Measurements from ENCODE around the gene SLC26A8.
A peak's percentile ranks its signal among the peaks of the same experiment; 100 is the strongest.
"Not testable (repeated sequence)": the region's sequence is repeated elsewhere in the genome, so short reads cannot be mapped to it uniquely, and the experiment has no call there.

SLC26A8 gene

DNA sequence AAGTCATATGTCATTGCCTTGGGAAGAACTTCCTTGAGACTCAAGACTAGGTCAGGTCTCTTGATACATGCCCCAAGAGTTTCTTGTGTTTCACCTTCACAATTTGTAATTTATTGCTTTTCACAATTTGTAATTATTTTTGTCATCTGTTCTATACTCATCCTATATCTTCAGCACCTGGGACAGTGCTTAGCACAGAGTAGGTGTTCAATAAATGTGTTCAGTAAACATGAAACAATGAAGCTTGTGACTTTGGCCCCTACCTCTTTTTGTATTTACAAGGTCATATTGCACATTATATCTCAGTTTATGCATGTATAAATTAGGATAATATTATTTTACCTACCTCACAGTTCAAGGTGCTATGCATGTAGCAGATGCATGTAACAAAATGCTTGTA, 82.1 kb downstream of the SLC26A8 start:
- H3K9me3 ChIP-seq (ENCODE audit: low read length) = no peaks in the 10 kb centered on the region
- no peaks in the 10 kb centered on the region for H3K27me3 ChIP-seq (ENCODE audit: insufficient read depth, low read length)
- H3K36me3 ChIP-seq (ENCODE audit: insufficient read depth, low read length) = no peaks in the 10 kb centered on the region
- H3K4me3 ChIP-seq (ENCODE audit: low read length) = no peak overlapping the region
- no peak overlapping the region for H2AFZ ChIP-seq (ENCODE audit: low read depth, low read length)
- no peaks in the 10 kb centered on the region for H3K4me1 ChIP-seq (ENCODE audit: insufficient read depth, low read length)

DNA sequence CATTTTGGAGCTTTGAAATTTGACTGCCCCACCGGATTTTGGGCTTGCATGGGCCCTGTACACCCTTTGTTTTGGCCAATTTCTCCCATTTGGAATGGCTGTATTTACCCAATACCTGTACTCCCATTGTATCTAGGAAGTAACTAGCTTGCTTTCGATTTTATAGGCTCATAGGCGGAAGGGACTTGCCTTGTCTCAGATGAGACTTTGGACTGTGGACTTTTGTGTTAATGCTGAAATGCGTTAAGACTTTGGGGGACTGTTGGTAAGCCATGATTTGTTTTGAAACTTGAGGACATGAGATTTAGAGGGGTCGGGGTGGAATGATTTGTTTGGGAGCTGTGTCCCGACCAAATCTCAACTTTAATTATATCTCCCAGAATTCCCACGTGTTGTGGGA, 83.3 kb downstream of the SLC26A8 start:
- H3K4me3 ChIP-seq (ENCODE audit: low read length); H2AFZ ChIP-seq (ENCODE audit: low read depth, low read length); H3K36me3 ChIP-seq (ENCODE audit: insufficient read depth, low read length); H3K9me3 ChIP-seq (ENCODE audit: low read length); H3K4me1 ChIP-seq (ENCODE audit: insufficient read depth, low read length); H3K27me3 ChIP-seq (ENCODE audit: insufficient read depth, low read length): not testable (repeated sequence)

DNA sequence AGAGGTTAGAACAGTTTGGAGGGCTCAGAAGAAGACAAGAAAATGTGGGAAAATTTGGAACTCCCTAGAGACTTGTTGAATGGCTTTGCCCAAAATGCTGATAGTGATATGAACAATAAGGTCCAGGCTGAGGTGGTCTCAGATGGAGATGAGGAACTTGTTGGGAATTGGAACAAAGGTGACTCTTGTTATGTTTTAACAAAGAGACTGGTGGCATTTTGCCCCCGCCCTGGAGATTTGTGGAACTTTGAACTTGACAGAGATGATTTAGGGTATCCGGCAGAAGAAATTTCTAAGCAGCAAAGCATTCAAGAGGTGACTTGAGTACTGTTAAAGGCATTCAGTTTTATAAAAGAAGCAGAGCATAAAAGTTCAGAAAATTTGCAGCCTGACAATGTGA, 84.4 kb downstream of the SLC26A8 start:
- not testable (repeated sequence) for H3K9me3 ChIP-seq (ENCODE audit: low read length); H3K27me3 ChIP-seq (ENCODE audit: insufficient read depth, low read length); H3K4me3 ChIP-seq (ENCODE audit: low read length); H2AFZ ChIP-seq (ENCODE audit: low read depth, low read length); H3K36me3 ChIP-seq (ENCODE audit: insufficient read depth, low read length); H3K4me1 ChIP-seq (ENCODE audit: insufficient read depth, low read length)

DNA sequence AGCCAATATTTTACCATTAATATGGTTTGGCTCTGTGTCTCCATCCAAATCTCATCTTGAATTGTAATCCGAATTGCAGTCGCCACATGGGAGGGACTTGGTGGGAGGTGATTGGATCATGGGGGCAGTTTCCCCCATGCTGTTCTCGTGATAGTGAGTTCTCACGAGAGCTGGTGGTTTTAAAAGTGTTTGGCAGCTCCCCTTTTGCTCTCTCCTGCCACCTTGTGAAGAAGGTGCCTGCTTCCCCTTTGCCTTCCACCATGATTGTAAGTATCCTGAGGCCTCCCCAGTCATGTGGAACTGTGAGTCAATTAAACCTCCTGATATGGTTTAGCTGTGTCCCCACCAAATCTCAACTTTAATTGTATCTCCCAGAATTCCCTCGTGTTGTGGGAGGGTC, 85.2 kb downstream of the SLC26A8 start:
- not testable (repeated sequence) for H3K9me3 ChIP-seq (ENCODE audit: low read length); H3K4me1 ChIP-seq (ENCODE audit: insufficient read depth, low read length); H3K27me3 ChIP-seq (ENCODE audit: insufficient read depth, low read length); H3K36me3 ChIP-seq (ENCODE audit: insufficient read depth, low read length); H2AFZ ChIP-seq (ENCODE audit: low read depth, low read length); H3K4me3 ChIP-seq (ENCODE audit: low read length)

DNA sequence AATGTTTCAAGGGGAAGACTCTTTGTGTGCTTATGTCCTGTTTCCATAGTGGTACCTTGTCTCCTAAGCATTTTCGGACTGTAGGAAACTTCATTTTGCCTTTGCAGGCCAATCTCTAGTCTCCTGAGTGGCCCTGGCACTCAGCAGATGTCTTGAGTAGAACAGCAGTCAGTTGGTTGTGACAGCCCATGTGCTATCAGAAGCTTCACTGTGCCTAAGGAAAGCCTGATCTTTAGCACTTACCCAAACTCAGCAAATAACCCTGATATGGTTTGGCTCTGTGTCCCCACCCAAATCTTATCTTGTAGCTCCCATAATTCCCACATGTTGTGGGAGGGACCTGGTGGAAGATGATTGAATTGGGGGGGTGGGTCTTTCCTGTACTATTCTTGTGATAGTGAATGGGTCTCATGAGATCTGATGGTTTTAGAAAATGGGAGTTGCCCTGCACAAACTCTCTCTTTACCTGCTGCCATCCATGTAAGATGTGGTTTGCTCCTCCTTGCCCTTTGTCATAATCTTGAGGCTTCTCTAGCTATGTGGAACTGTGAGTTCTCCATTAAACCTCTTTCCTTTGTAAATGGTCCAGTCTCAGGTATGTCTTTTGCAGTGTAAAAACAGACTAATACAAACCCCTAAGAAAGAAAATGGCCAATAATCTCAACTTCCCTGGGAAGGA, 87.6 kb downstream of the SLC26A8 start:
- no peaks in the 10 kb centered on the region for H3K27me3 ChIP-seq (ENCODE audit: insufficient read depth, low read length)

DNA sequence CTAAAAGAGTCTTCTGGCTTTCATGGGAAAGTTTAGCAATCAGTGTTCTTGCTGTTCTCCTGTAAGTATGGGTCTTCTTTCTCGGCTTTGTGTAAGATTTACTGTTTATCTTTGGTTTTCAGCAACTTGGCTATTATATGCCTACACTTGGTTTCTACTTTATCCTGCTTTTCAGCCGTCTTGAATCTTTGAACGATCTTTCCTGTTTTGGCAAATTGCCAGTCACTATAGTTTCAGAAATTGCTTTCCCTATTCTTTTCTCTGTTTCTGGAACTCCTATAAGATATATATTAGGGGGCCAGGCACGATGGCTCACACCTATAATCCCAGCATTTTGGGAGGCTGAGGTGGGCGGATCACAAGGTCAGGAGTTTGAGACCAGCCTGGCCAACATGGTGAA, 89.0 kb downstream of the SLC26A8 start:
- H3K9me3 ChIP-seq (ENCODE audit: low read length) = peaks cover 2% of the 10 kb centered on the region
- no peaks in the 10 kb centered on the region for H3K36me3 ChIP-seq (ENCODE audit: insufficient read depth, low read length)
- no peak overlapping the region for H2AFZ ChIP-seq (ENCODE audit: low read depth, low read length)
- H3K4me1 ChIP-seq (ENCODE audit: insufficient read depth, low read length) = no peaks in the 10 kb centered on the region
- no peak overlapping the region for H3K4me3 ChIP-seq (ENCODE audit: low read length)
- no peaks in the 10 kb centered on the region for H3K27me3 ChIP-seq (ENCODE audit: insufficient read depth, low read length)

More for the DNA sequence above, 87.6 kb downstream of the SLC26A8 start:
- no peak overlapping the region for H3K4me3 ChIP-seq (ENCODE audit: low read length)
- H3K4me1 ChIP-seq (ENCODE audit: insufficient read depth, low read length) = no peaks in the 10 kb centered on the region
- H3K9me3 ChIP-seq (ENCODE audit: low read length) = peaks cover 2% of the 10 kb centered on the region
- H2AFZ ChIP-seq (ENCODE audit: low read depth, low read length) = no peak overlapping the region
- H3K36me3 ChIP-seq (ENCODE audit: insufficient read depth, low read length) = no peaks in the 10 kb centered on the region

DNA sequence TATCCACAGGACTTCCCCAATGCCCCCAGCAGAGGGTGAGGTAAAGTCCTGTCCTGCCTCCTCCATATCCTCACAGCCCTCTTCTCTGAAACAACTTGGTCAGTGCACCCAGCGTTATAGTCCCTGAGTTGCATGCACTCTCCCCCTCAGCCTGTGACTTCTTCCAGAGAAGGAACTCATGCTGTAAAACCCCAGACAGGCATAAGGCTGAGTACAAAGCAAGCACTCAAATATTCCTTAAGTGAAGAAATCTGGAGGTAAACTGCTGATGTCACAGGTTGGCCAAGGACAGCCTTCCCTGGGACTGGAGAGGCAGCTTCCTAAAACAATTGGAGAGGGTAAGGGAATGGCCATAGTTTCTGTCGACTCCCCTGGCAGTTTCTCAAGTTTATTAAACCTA, 90.6 kb downstream of the SLC26A8 start:
- H3K9me3 ChIP-seq (ENCODE audit: low read length) = peaks cover 2% of the 10 kb centered on the region
- no peaks in the 10 kb centered on the region for H3K4me1 ChIP-seq (ENCODE audit: insufficient read depth, low read length)
- H3K4me3 ChIP-seq (ENCODE audit: low read length) = no peak overlapping the region

DNA sequence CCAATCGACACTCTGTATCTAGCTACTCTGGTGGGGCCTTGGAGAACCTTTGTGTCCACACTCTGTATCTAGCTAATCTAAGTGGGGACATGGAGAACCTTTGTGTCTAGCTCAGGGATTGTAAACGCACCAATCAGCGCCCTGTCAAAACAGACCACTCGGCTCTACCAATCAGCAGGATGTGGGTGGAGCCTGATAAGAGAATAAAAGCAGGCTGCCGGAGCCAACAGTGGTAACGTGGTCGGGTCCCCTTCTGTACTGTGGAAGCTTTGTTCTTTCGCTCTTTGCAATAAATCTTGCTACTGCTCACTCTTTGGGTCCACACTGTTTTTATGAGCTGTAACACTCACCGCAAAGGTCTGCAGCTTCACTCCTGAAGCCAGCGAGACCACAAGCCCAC, 92.6 kb downstream of the SLC26A8 start:
- H3K36me3 ChIP-seq (ENCODE audit: insufficient read depth, low read length); H3K4me1 ChIP-seq (ENCODE audit: insufficient read depth, low read length); H2AFZ ChIP-seq (ENCODE audit: low read depth, low read length); H3K4me3 ChIP-seq (ENCODE audit: low read length); H3K27me3 ChIP-seq (ENCODE audit: insufficient read depth, low read length); H3K9me3 ChIP-seq (ENCODE audit: low read length): not testable (repeated sequence)

More for the DNA sequence above, 90.6 kb downstream of the SLC26A8 start:
- no peaks in the 10 kb centered on the region for H3K36me3 ChIP-seq (ENCODE audit: insufficient read depth, low read length)
- no peaks in the 10 kb centered on the region for H3K27me3 ChIP-seq (ENCODE audit: insufficient read depth, low read length)
- no peak overlapping the region for H2AFZ ChIP-seq (ENCODE audit: low read depth, low read length)

DNA sequence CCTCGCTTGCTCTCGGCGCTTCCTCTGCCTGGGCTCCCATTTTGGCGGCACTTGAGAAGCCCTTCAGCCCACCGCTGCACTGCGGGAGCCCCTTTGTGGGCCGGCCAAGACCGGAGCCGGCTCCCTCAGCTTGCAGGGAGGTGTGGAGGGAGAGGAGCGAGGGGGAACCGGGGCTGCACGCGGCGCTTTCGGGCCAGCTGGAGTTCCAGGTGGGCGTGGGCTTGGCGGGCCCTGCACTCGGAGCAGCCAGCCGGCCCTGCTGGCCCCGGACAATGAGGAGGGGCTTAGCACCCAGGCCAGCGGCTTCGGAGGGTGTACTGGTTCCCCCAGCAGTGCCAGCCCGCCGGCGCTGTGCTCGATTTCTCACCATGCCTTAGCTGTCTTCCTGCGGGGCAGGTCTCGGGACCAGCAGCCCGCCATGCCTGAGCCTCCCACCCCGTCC, 93.3 kb downstream of the SLC26A8 start:
- no peaks in the 10 kb centered on the region for H3K9me3 ChIP-seq (ENCODE audit: low read length)
- H3K4me3 ChIP-seq (ENCODE audit: low read length) = no peak overlapping the region
- no peaks in the 10 kb centered on the region for H3K36me3 ChIP-seq (ENCODE audit: insufficient read depth, low read length)
- no peak overlapping the region for H2AFZ ChIP-seq (ENCODE audit: low read depth, low read length)
- no peaks in the 10 kb centered on the region for H3K27me3 ChIP-seq (ENCODE audit: insufficient read depth, low read length)
- no peaks in the 10 kb centered on the region for H3K4me1 ChIP-seq (ENCODE audit: insufficient read depth, low read length)

DNA sequence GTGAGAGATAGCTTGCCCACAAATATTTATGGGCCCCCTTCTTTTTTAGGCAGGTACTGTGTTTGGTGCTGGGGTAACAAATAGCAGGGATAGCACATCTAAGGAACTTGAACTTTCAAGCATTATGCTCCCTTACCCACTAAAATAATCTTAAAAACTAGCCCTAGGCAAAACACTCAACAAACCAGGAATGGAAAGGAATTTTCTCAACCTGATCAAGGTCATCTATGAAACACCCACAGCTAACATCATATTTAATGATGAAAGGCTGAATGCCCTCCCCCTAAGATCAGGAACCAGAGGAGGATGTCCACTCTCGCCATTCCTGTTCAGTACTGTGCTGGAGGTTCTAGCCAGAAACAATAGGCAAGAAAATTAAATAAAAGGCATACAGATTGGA, 94.8 kb downstream of the SLC26A8 start:
- H3K4me3 ChIP-seq (ENCODE audit: low read length) = no peak overlapping the region
- no peaks in the 10 kb centered on the region for H3K27me3 ChIP-seq (ENCODE audit: insufficient read depth, low read length)
- H2AFZ ChIP-seq (ENCODE audit: low read depth, low read length) = no peak overlapping the region
- H3K36me3 ChIP-seq (ENCODE audit: insufficient read depth, low read length) = no peaks in the 10 kb centered on the region
- H3K9me3 ChIP-seq (ENCODE audit: low read length) = no peaks in the 10 kb centered on the region
- H3K4me1 ChIP-seq (ENCODE audit: insufficient read depth, low read length) = no peaks in the 10 kb centered on the region

DNA sequence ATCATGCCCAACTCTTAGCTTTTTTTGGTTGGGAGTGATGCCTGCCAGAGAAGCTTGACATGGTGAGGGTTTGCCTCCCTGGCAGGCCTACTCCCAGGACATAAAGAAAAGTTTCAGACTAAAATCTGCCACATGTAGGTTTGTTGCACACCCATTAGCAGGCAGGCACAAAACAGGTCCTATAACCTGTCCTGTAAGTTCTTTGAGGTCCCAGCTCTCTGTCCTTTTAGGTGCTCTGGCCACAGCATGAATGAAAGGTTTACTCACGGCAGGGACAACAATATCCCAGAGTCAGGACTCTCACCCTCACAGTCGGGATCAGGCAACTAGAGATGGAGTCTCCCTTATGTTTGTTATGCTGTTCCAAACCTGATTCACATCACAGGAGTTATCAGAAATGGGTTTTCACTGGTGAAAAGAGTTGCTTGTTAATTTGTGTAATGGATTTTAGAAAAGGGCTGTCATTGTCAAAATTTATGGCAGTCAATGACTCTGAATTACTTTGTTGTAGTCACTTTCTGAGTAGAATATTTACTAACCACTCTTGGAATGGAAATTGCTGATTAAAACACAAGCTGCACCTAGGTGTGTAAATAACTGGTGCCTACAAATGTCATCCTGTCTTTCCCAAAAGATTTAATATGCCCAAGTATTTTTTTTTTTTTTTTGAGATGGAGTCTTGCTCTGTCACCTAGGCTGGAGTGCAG, 97.8 kb downstream of the SLC26A8 start:
- Histone ChIP-seq H3K27me3 (ENCODE audit: insufficient read depth, low read length) (no peaks in the 10 kb centered on the region), H3K4me1 (ENCODE audit: insufficient read depth, low read length) (no peaks in the 10 kb centered on the region), H2AFZ (ENCODE audit: low read depth, low read length) (no peak overlapping the region), H3K4me3 (ENCODE audit: low read length) (no peak overlapping the region), H3K9me3 (ENCODE audit: low read length) (no peaks in the 10 kb centered on the region), H3K36me3 (ENCODE audit: insufficient read depth, low read length) (no peaks in the 10 kb centered on the region)

DNA sequence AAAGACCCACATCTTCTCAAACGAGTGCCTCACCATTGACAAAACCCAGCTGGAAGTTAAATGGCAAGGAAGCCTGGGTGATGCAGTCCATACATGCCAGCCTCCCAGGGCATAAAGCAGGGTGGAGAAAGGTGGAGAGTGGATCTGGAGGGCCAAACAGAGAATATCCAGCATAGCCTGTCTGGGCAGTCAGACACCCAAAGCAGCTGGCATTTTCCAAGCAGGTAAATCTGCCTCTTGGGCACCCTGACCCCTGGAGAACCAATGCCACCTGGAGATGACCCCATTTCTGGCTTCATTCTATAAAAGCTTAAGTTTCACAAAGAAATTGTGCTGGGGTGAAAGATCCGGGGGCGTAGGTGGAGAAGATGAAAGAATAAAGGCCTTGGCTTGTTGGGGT, 98.5 kb downstream of the SLC26A8 start:
- Histone ChIP-seq H3K27me3 (ENCODE audit: insufficient read depth, low read length) (no peaks in the 10 kb centered on the region), H3K36me3 (ENCODE audit: insufficient read depth, low read length) (no peaks in the 10 kb centered on the region), H2AFZ (ENCODE audit: low read depth, low read length) (no peak overlapping the region), H3K9me3 (ENCODE audit: low read length) (no peaks in the 10 kb centered on the region), H3K4me1 (ENCODE audit: insufficient read depth, low read length) (peaks cover 3% of the 10 kb centered on the region), H3K4me3 (ENCODE audit: low read length) (no peak overlapping the region)

DNA sequence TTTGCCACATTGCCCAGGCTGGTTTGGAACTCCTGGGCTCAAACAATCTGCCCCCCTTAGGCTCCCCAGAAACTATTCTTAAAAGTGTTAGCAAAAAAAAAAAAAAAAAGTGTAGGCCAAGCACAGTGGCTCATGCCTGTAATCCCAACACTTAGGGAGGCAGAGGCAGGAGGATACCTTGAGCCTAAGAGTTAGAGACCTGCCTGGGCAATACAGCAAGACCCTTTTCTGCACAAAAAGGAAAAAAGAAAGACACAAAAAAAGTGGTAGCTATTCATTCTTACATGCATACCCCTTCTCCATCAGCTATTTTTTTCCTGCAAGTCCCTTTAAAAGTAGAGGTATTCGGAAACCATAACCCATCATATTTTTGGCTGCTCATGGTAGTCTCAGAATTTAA, 100.3 kb downstream of the SLC26A8 start:
- Histone ChIP-seq H3K27me3 (ENCODE audit: insufficient read depth, low read length) (no peaks in the 10 kb centered on the region), H2AFZ (ENCODE audit: low read depth, low read length) (no peak overlapping the region), H3K4me3 (ENCODE audit: low read length) (no peak overlapping the region), H3K36me3 (ENCODE audit: insufficient read depth, low read length) (no peaks in the 10 kb centered on the region), H3K4me1 (ENCODE audit: insufficient read depth, low read length) (peaks cover 10% of the 10 kb centered on the region), H3K9me3 (ENCODE audit: low read length) (no peaks in the 10 kb centered on the region)

DNA sequence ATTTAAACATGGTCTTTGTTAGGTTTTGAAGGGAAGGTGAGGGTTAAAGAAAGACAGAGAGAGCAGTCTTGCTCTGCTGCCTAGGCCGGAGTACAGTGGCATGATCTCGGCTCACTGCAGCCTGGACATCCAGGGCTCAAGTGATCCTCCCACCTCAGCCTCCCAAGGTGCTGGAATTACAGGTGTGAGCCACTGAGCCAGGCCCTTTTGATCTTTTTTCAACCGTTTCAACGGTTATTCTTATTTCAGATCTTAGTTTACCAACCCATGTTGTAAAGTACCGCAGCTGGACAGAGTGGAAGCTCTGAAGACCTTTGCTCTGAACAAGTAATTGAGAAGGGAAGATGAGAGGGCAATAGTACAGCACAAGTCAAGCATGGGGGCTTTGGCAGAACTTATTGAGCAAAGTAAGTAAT, 102.3 kb downstream of the SLC26A8 start:
- Histone ChIP-seq H3K4me3 (ENCODE audit: low read length) (no peak overlapping the region), H2AFZ (ENCODE audit: low read depth, low read length) (peak overlapping the region; percentile 83)

More for the DNA sequence above, 102.3 kb downstream of the SLC26A8 start:
- no peaks in the 10 kb centered on the region for H3K9me3 ChIP-seq (ENCODE audit: low read length)
- H3K4me1 ChIP-seq (ENCODE audit: insufficient read depth, low read length) = peaks cover 26% of the 10 kb centered on the region
- H3K36me3 ChIP-seq (ENCODE audit: insufficient read depth, low read length) = no peaks in the 10 kb centered on the region
- H3K27me3 ChIP-seq (ENCODE audit: insufficient read depth, low read length) = no peaks in the 10 kb centered on the region

All from neuron (in vitro differentiated cells).